Muscle layer of duodenum (tissue), 2 donors: ENCODE measurements around the gene KMO.

Experiments
- H3K27ac ChIP-seq: one replicate; pipeline ENCODE4 v1.7.0; 2013; ENCODE audit warnings: mild to moderate bottlenecking, low read length
- H3K27me3 ChIP-seq: one replicate; pipeline ENCODE4 v1.7.0; 2013; ENCODE audit warnings: low read depth, mild to moderate bottlenecking, control low read depth, low read length
- H3K36me3 ChIP-seq, 2 donors: one replicate each; pipeline ENCODE4 v1.7.0; 2013; ENCODE audit warnings: low read length in 2 of 2, control low read depth in 1 of 2, mild to moderate bottlenecking in 1 of 2; ENCODE audit not compliant: insufficient read depth in 2 of 2, control insufficient read depth in 1 of 2
- H3K4me1 ChIP-seq, 2 donors: one replicate each; pipeline ENCODE4 v1.7.0; 2013; ENCODE audit warnings: low read length in 2 of 2, mild to moderate bottlenecking in 2 of 2, control low read depth in 1 of 2, moderate library complexity in 1 of 2; ENCODE audit not compliant: insufficient read depth in 2 of 2, control insufficient read depth in 1 of 2
- H3K4me3 ChIP-seq, 2 donors: one replicate each; pipeline ENCODE4 v1.7.0; 2013; ENCODE audit warnings: low read length in 2 of 2, low read depth in 1 of 2, mild to moderate bottlenecking in 1 of 2
- H3K9me3 ChIP-seq, 2 donors: one replicate each; pipeline ENCODE4 v1.7.0; 2013; ENCODE audit warnings: low read length in 2 of 2, control low read depth in 1 of 2, mild to moderate bottlenecking in 1 of 2; ENCODE audit not compliant: control insufficient read depth in 1 of 2
- donor health status: healthy.

The KMO gene

GRCh38 chr1:241640149-241640866 is 108.1 kb downstream of the KMO start, which contains the start of the genes CHML and OPN3:
Gene CHML, minus strand, starts transcription at chr1:241640369. Its CDS starts 4,603 bp downstream, at chr1:241635766.
Gene OPN3, minus strand, starts transcription at chr1:241640369. Its CDS starts 115 bp downstream, at chr1:241640254.
- no peaks in the 10 kb centered on the region for H3K9me3 ChIP-seq
- H3K27me3 ChIP-seq = no peaks in the 10 kb centered on the region

GRCh38 chr1:241640867-241641622 is 108.9 kb downstream of the KMO start:
- H3K27me3 ChIP-seq = no peaks in the 10 kb centered on the region
- no peaks in the 10 kb centered on the region for H3K9me3 ChIP-seq
- H3K36me3 ChIP-seq = no peaks in the 10 kb centered on the region
- H3K4me1 ChIP-seq = peaks cover 0 to 7% of the 10 kb centered on the region in 2 donors
- H3K27ac ChIP-seq = no peak overlapping the region
- H3K4me3 ChIP-seq = peak overlapping the region; percentile 66 to 68

More at GRCh38 chr1:241640149-241640866, 108.1 kb downstream of the KMO start, which contains the start of the genes CHML and OPN3:
- H3K4me3 ChIP-seq = peak within 1 kb of the TSS; percentile 84 to 85
- H3K36me3 ChIP-seq = peaks cover 0 to 2% of the 10 kb centered on the region in 2 donors
- peak within 1 kb of the TSS; percentile 46 for H3K27ac ChIP-seq
- peaks cover 0 to 7% of the 10 kb centered on the region in 2 donors for H3K4me1 ChIP-seq

GRCh38 chr1:241641773-241642592 is 109.8 kb downstream of the KMO start:
- H3K4me1 ChIP-seq = peaks cover 0 to 7% of the 10 kb centered on the region in 2 donors
- no peaks in the 10 kb centered on the region for H3K27me3 ChIP-seq
- no peaks in the 10 kb centered on the region for H3K36me3 ChIP-seq
- H3K27ac ChIP-seq = no peak overlapping the region
- no peaks in the 10 kb centered on the region for H3K9me3 ChIP-seq
- H3K4me3 ChIP-seq = no peak overlapping the region

- Histone ChIP-seq H3K36me3 (no peaks in the 10 kb centered on the region), H3K4me1 (peaks cover 0 to 7% of the 10 kb centered on the region in 2 donors), H3K4me3 (no peak overlapping the region), H3K9me3 (no peaks in the 10 kb centered on the region), H3K27ac (no peak overlapping the region), H3K27me3 (no peaks in the 10 kb centered on the region)
These were observed 110.4 kb downstream of the KMO start for GRCh38 chr1:241642593-241642944.

GRCh38 chr1:241644259-241644658 is 112.1 kb downstream of the KMO start:
- Histone ChIP-seq H3K4me3 (no peak overlapping the region), H3K36me3 (no peaks in the 10 kb centered on the region), H3K27me3 (no peaks in the 10 kb centered on the region), H3K9me3 (no peaks in the 10 kb centered on the region), H3K27ac (no peak overlapping the region), H3K4me1 (peaks cover 0 to under 1% of the 10 kb centered on the region in 2 donors)

- Histone ChIP-seq H3K4me3 (no peak overlapping the region), H3K4me1 (no peaks in the 10 kb centered on the region), H3K27me3 (no peaks in the 10 kb centered on the region), H3K9me3 (no peaks in the 10 kb centered on the region), H3K27ac (no peak overlapping the region), H3K36me3 (no peaks in the 10 kb centered on the region)
These were observed 113.0 kb downstream of the KMO start for GRCh38 chr1:241645199-241645598.
